Thoracic aorta (tissue), 2 donors: ENCODE measurements around the gene GLUL. TPM values are rescaled to one million over a fixed set of nuclear protein-coding genes. Genes with fewer than 3 reads are reported as not detected.
A peak's percentile ranks its signal among the peaks of the same experiment; 100 is the strongest.

Source experiments
- ATAC-seq: fragments of 150-250 bp; one replicate; pipeline ENCODE4 v1.8.0; 2017; ENCODE audit warnings: low read depth; ENCODE audit not compliant: insufficient number of reproducible peaks, low FRiP score
- DNase-seq: peaks from one replicate; pipeline ENCODE4 v3.0.0-alpha.2; 2020; ENCODE audit warnings: low spot score
- H3K27ac ChIP-seq, 2 donors: fragments of 200-600 bp; sonication (generic); 1 replicate in 1 of 2; 2 replicates in 1 of 2; pipeline ENCODE4 v1.5.1; 2016; ENCODE audit warnings: mild to moderate bottlenecking in 2 of 2, moderate library complexity in 2 of 2
- H3K27me3 ChIP-seq: fragments of 200-600 bp; sonication (generic); replicated peaks from 2 replicates; pipeline ENCODE4 v1.6.0; 2016; ENCODE audit warnings: mild to moderate bottlenecking; ENCODE audit not compliant: insufficient read depth
- H3K36me3 ChIP-seq: fragments of 200-600 bp; sonication (generic); one replicate; pipeline ENCODE4 v1.5.1; 2016
- H3K4me1 ChIP-seq, 2 donors: fragments of 200-600 bp; sonication (generic); 1 replicate in 1 of 2; 2 replicates in 1 of 2; pipeline versions ENCODE4 v1.5.1 to v1.6.0; 2016; ENCODE audit warnings: low read depth in 2 of 2, mild to moderate bottlenecking in 1 of 2; ENCODE audit not compliant: control insufficient read depth in 1 of 2
- H3K4me3 ChIP-seq: fragments of 200-600 bp; sonication (generic); 2 replicates; pipeline ENCODE4 v1.5.1; 2016; ENCODE audit warnings: mild to moderate bottlenecking
- H3K9me3 ChIP-seq: fragments of 200-600 bp; sonication (generic); 2 replicates; pipeline ENCODE4 v1.5.1; 2016
- CTCF ChIP-seq: fragments of 200-600 bp; sonication (generic); IDR thresholded peaks from one replicate; pipeline ENCODE4 v1.5.1; 2019; ENCODE audit warnings: antibody characterized with exemption
- total RNA-seq, 2 donors: library from RNA; depleted of rRNA; stranded (reverse); fragments of >200 nt; gene quantifications; one replicate each; pipeline versions ENCODE4 v1.1.0 to v1.2.3, GENCODE V29; 2016

The GLUL gene
- total RNA-seq, 2 donors from 2014 or later, result 705 to 998 TPM

- TF ChIP-seq CTCF, result no peak
- Histone ChIP-seq H3K36me3 (no peaks in the 10 kb centered on the region), H3K27me3 (no peaks in the 10 kb centered on the region), H3K27ac (no peak overlapping the region), H3K4me3 (no peak overlapping the region), H3K9me3 (no peaks in the 10 kb centered on the region), H3K4me1 (no peaks in the 10 kb centered on the region)
- DNase-seq (no peak), ATAC-seq (no peak)
Observed at GRCh38 chr1:182355723-182356098, 35.9 kb downstream of the GLUL start.

DNA sequence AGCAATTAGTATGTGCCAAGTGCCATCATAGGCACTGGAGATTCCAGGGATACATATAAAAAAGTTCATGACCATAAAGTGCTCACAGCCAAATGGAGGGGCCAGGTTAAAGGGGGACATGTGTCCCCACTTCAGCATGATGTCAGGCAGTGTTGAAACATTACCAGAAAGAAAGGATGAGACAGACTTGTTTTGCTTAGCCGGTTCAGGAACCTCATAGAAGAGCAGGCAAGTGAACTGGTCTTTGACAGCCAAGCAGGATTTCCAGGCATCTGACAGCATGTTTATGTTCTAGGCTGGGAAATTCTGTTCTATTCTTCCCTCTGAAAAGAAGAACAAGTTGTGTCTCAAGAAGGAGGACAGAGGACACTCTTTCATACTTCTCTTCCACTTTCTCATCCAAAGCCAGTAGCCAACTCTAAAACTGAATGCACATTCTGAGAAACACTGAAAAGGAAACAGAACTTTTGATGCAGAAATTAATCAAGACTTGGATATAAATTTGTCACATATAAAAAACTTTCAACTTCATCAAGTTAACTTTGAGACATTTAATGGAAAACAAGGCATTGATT, 39.7 kb downstream of the GLUL start:
- Histone ChIP-seq H3K9me3 (no peaks in the 10 kb centered on the region), H3K4me1 (peaks cover 8 to 24% of the 10 kb centered on the region in 2 donors), H3K27ac (no peak overlapping the region), H3K36me3 (no peaks in the 10 kb centered on the region), H3K4me3 (no peak overlapping the region), H3K27me3 (no peaks in the 10 kb centered on the region)
- ATAC-seq, result no peak
- no peak for TF ChIP-seq CTCF
- DNase-seq, result no peak

- no peaks in the 10 kb centered on the region for H3K9me3 ChIP-seq
- H3K36me3 ChIP-seq, result no peaks in the 10 kb centered on the region
- H3K27me3 ChIP-seq, result no peaks in the 10 kb centered on the region
- TF ChIP-seq CTCF, result no peak
- H3K4me3 ChIP-seq, result no peak overlapping the region
- no peak overlapping the region for H3K27ac ChIP-seq
- DNase-seq, result no peak
- H3K4me1 ChIP-seq, result peaks cover 8 to 24% of the 10 kb centered on the region in 2 donors
- no peak for ATAC-seq
Observed at GRCh38 chr1:182350839-182351238, 40.8 kb downstream of the GLUL start.

- Histone ChIP-seq H3K27me3 (no peaks in the 10 kb centered on the region), H3K4me1 (peaks cover 8 to 24% of the 10 kb centered on the region in 2 donors), H3K27ac (peak overlapping the region; percentile 47 to 66), H3K36me3 (no peaks in the 10 kb centered on the region), H3K9me3 (no peaks in the 10 kb centered on the region), H3K4me3 (no peak overlapping the region)
- TF ChIP-seq CTCF, result no peak
- peak; percentile 87 for ATAC-seq
- peak; percentile 66 for DNase-seq
Observed at GRCh38 chr1:182348961-182349747, 42.4 kb downstream of the GLUL start.

DNA sequence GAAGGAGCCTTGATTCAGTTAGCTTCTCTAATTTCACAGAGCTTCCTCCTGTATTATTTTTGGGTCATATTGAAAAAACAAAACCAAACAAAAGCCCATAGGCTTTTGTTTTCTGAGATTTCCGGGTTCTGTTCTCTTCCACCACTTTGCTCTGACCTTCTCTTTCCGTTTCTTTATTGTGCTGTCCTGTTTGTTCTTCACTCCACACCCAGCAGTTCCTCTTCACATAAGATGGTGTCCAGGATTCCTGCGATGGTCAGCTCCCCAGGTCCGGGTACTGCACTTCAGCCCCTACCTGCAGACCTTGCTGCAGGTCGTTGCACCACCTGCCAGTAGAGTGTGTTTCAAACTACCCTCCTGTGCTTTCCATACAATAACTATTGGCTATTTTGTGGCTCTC, 44.6 kb downstream of the GLUL start:
- no peaks in the 10 kb centered on the region for H3K9me3 ChIP-seq
- no peak overlapping the region for H3K4me3 ChIP-seq
- no peak for TF ChIP-seq CTCF
- ATAC-seq (no peak), DNase-seq (no peak)
- H3K27me3 ChIP-seq, result no peaks in the 10 kb centered on the region
- no peaks in the 10 kb centered on the region for H3K36me3 ChIP-seq
- H3K4me1 ChIP-seq, result peaks cover 8 to 24% of the 10 kb centered on the region in 2 donors
- no peak overlapping the region for H3K27ac ChIP-seq
